Spleen (tissue), 11 donors: ENCODE data around the gene MAGI3. TPM values are rescaled to one million over a fixed set of nuclear protein-coding genes. Genes with fewer than 3 reads are reported as not detected.
"Not testable (repeated sequence)": the region's sequence is repeated elsewhere in the genome, so short reads cannot be mapped to it uniquely, and the experiment has no call there.

ENCODE experiments used
- DNase-seq: peaks from one replicate; pipeline ENCODE4 v3.0.0-alpha.2; 2020
- H3K27ac ChIP-seq, 8 donors: fragments of 200-600 bp; sonication (generic) in 7 of 8; 1 replicate in 4 of 8; 2 replicates in 4 of 8; pipeline versions ENCODE4 v1.5.0 to v1.8.0; 2016 to 2021; ENCODE audit warnings: inconsistent platforms in 4 of 8, mild to moderate bottlenecking in 4 of 8, moderate library complexity in 1 of 8
- H3K27me3 ChIP-seq, 7 donors: fragments of 200-600 bp; sonication (generic) in 6 of 7; replicated peaks in 1 of 7; 1 replicate in 4 of 7; 2 replicates in 3 of 7; pipeline versions ENCODE4 v1.5.0 to v1.8.0; 2016 to 2021; ENCODE audit warnings: inconsistent platforms in 3 of 7, mild to moderate bottlenecking in 1 of 7
- H3K36me3 ChIP-seq, 6 donors: fragments of 200-600 bp; sonication (generic) in 5 of 6; 1 replicate in 4 of 6; 2 replicates in 2 of 6; pipeline versions ENCODE4 v1.5.0 to v1.8.0; 2016 to 2021; ENCODE audit warnings: inconsistent platforms in 2 of 6
- H3K4me1 ChIP-seq, 6 donors: fragments of 200-600 bp; sonication (generic) in 5 of 6; 1 replicate in 3 of 6; 2 replicates in 3 of 6; pipeline versions ENCODE4 v1.5.0 to v1.8.0; 2016 to 2021; ENCODE audit warnings: inconsistent platforms in 3 of 6
- H3K4me3 ChIP-seq, 8 donors: fragments of 200-600 bp; sonication (generic) in 7 of 8; 1 replicate in 4 of 8; 2 replicates in 4 of 8; pipeline versions ENCODE4 v1.5.0 to v1.8.0; 2016 to 2021; ENCODE audit warnings: inconsistent platforms in 4 of 8, mild to moderate bottlenecking in 4 of 8, moderate library complexity in 2 of 8
- H3K9me3 ChIP-seq, 8 donors: fragments of 200-600 bp; sonication (generic) in 7 of 8; 1 replicate in 4 of 8; 2 replicates in 4 of 8; pipeline versions ENCODE4 v1.5.0 to v1.8.0; 2016 to 2021; ENCODE audit warnings: inconsistent platforms in 4 of 8
- POLR2A ChIP-seq, 3 donors: fragments of 450-650 bp; IDR thresholded peaks; one replicate each; pipeline ENCODE4 v1.5.1; 2017; ENCODE audit warnings: antibody characterized with exemption in 3 of 3, mild to moderate bottlenecking in 1 of 3
- POLR2AphosphoS5 ChIP-seq, 3 donors: sonication (generic); formaldehyde crosslinking; IDR thresholded peaks; one replicate each; pipeline ENCODE4 v1.5.1; 2017; ENCODE audit warnings: antibody characterized with exemption in 3 of 3
- WGBS, 5 donors: extraction: QIAGEN DNeasy Blood & Tissue Kit in 3 of 5; methylation state at CpG; one replicate each; pipeline versions ENCODE4 v1.1.5 to v1.1.7; 2013 to 2018; 5-methylcytosine and 5-hydroxymethylcytosine counted together
- intact Hi-C: fragments of 100-400 bp; cut with DNase I; formaldehyde crosslinking; loops from one replicate; pipeline ENCODE4 v1.15.0; 2023; ENCODE audit warnings: low total_unique reads
- polyA plus RNA-seq, 3 donors: library from polyadenylated mRNA; stranded (reverse); fragments of 200-250 nt; gene quantifications; one replicate each; pipeline ENCODE4 v1.2.1, GENCODE V29; 2013
- total RNA-seq, 7 donors: library from RNA; depleted of rRNA in 3 of 7; stranded (reverse); fragments of >200 nt in 3 of 7; fragmentation: NEBNext Ultra II Directional in 4 of 7; extraction: Animal tissue kit (Norgen Biotek cat#: 25700) in 4 of 7; gene quantifications; one replicate each; pipeline versions ENCODE4 v1.1.0 to v1.2.1, GENCODE V29; 2016 to 2021
- TF ChIP-seq, protein P1 (sequence below), 11 experiments: fragments of 200-600 bp in 7 of 11; fragments of 450-650 bp in 4 of 11; sonication (generic) in 4 of 11; IDR thresholded peaks in 8 of 11; conservative IDR thresholded peaks in 3 of 11; 1 replicate in 7 of 11; 2 replicates in 4 of 11; pipeline versions ENCODE4 v1.4.0 to v1.8.0; 2016 to 2021; ENCODE audit warnings: antibody characterized with exemption in 11 of 11, inconsistent platforms in 4 of 11, mild to moderate bottlenecking in 1 of 11
- donor health status: healthy with polysubstance abuse.
- donor health status: DM: no; HTN: no; CAD: no; lungs with moderate emphysema.
- donor health status: DM: no; HTN: no; CAD: no.
- donor health status: Bipolar disorder and iron deficiency.
- donor health status: healthy.
- donor health status: DM: no; HTN: no; CAD: no.
- donor health status: DM: yes; HTN: yes; CAD: no.

MAGI3 gene
- total and polyA plus RNA-seq, 10 donors: 0.74 to 16.3 (median 9.9) TPM

DNA sequence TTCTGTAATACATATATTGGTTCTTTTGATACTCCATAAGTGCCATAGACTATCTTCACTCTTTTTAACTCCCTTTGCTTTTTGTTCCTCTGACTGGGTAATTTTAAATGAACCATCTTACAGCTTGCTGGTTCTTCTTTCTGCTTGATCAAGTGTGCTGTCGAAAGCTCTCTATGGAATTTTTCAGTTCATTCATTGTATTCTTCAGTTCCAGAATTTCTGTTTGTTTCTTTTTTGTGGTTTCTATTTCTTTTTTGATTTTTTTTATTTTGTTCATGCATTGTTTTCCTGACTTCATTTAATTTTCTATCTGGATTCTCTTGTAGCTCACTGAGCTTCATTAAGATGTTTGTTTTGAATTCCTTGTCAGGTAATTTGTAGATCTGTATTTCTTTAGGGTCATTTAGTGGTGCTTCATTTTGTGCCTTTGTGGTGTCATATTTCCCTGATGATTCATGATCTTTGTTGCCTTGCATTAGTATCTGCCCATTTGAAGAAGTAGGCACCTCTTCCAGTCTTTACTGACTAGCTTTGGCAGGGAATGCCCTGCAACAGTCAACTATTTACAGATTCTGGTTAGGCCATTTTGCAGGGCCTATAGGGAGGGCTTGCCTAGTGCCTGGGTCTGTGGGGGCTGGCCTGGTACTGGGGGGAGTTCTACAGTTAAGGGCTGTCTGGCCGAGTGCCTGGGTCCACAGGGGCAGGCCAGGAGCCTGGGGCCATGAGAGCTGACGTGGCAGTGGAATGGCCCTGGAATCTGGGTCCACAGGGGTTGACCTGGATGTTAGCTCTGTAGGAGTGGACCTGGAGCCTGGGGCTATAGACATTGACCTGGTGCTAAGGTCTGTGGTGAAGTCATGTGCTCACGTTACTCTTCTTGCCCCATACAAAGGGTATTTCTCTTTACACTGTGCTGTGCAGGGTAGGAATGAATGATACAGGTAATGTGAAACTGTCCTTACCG is 89.7 kb downstream of the MAGI3 start:
- H3K27me3 ChIP-seq: no peaks in the 10 kb centered on the region
- H3K27ac ChIP-seq: no peak overlapping the region
- H3K36me3 ChIP-seq: no peaks in the 10 kb centered on the region
- no peaks in the 10 kb centered on the region for H3K4me1 ChIP-seq
- no peak overlapping the region for H3K4me3 ChIP-seq
- WGBS, 5 donors: 64 to 93% (median 85%) methylated on average over 4 to 5 of the region's 5 CpGs
- intact Hi-C loops: no loop called here
- DNase-seq: no peak
- H3K9me3 ChIP-seq: peaks cover 13 to 93% (median 74%) of the 10 kb centered on the region in 8 donors
- TF ChIP-seq, protein P1, sequence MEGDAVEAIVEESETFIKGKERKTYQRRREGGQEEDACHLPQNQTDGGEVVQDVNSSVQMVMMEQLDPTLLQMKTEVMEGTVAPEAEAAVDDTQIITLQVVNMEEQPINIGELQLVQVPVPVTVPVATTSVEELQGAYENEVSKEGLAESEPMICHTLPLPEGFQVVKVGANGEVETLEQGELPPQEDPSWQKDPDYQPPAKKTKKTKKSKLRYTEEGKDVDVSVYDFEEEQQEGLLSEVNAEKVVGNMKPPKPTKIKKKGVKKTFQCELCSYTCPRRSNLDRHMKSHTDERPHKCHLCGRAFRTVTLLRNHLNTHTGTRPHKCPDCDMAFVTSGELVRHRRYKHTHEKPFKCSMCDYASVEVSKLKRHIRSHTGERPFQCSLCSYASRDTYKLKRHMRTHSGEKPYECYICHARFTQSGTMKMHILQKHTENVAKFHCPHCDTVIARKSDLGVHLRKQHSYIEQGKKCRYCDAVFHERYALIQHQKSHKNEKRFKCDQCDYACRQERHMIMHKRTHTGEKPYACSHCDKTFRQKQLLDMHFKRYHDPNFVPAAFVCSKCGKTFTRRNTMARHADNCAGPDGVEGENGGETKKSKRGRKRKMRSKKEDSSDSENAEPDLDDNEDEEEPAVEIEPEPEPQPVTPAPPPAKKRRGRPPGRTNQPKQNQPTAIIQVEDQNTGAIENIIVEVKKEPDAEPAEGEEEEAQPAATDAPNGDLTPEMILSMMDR (IDR thresholded peaks at IDR 0.05 in 8 of 11, conservative IDR thresholded peaks at IDR 0.05 in 3 of 11): no peak
- no peak for TF ChIP-seq POLR2A (IDR thresholded peaks at IDR 0.05)
- no peak for TF ChIP-seq POLR2AphosphoS5 (IDR thresholded peaks at IDR 0.05)

DNA sequence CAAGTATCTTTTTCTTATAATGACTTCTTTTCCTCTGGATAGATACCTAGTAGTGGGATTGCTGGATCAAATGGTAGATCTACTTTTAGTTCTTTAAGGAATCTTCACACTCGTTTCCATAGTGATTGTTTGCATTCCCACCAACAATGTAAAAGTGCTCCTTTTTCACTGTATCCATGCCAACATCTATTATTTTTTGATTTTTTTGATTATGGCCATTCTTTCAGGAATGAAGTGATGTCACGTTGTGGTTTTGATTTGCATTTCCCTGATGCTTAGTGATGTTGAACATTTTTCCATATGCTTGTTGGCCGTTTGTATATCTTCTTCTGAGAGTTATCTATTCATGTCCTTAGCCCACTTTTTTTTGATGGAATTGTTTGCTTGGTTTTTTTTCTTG is 94.8 kb downstream of the MAGI3 start:
- peaks cover 4 to 80% (median 46%) of the 10 kb centered on the region in 8 donors for H3K9me3 ChIP-seq
- H3K4me3 ChIP-seq, H3K36me3 ChIP-seq, H3K27ac ChIP-seq, DNase-seq, intact Hi-C loops, H3K4me1 ChIP-seq, H3K27me3 ChIP-seq: not testable (repeated sequence)
- WGBS, 5 donors: 85 to 91% (median 86%) methylated on average over 3 of the region's 3 CpGs

DNA sequence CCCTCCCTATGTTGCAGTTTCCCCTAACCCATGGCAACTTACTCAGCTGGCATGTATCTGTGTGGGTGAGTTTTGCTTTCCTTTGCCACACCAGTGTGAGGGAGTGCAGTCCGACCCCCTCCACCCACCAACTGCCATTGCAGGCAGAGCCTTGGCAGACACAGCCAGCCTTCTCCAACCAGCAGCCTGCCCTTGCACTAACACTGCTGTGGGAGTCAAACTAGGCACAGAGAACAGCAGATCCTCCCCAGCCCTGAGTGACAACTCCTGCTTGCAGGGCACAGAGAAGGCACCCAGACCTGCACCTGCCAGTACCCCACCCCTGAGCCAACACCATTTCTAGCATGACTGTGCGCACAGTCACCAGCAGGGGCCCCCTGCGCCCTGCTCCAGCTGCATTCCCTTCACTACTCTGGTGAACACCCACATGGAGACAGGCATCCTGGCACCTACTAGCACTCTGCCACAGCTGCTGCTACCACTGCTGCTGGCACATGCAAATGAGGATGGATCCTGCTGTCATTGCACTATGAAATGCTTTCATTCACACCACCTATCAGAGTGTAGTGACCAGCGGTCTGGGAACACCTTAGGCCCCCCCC is 98.4 kb downstream of the MAGI3 start:
- no peaks in the 10 kb centered on the region for H3K27me3 ChIP-seq
- H3K9me3 ChIP-seq: peaks cover 2 to 82% (median 56%) of the 10 kb centered on the region in 8 donors
- no peaks in the 10 kb centered on the region for H3K4me1 ChIP-seq
- 73 to 92% (median 85%) methylated on average over 4 of the region's 4 CpGs for WGBS, 5 donors
- no peak for DNase-seq
- no peak overlapping the region for H3K4me3 ChIP-seq
- intact Hi-C loops: no loop called here
- no peaks in the 10 kb centered on the region for H3K36me3 ChIP-seq
- H3K27ac ChIP-seq: no peak overlapping the region
- no peak for TF ChIP-seq POLR2A (IDR thresholded peaks at IDR 0.05)
- TF ChIP-seq POLR2AphosphoS5 (IDR thresholded peaks at IDR 0.05): no peak
- TF ChIP-seq, protein P1 (IDR thresholded peaks at IDR 0.05 in 8 of 11, conservative IDR thresholded peaks at IDR 0.05 in 3 of 11): no peak

DNA sequence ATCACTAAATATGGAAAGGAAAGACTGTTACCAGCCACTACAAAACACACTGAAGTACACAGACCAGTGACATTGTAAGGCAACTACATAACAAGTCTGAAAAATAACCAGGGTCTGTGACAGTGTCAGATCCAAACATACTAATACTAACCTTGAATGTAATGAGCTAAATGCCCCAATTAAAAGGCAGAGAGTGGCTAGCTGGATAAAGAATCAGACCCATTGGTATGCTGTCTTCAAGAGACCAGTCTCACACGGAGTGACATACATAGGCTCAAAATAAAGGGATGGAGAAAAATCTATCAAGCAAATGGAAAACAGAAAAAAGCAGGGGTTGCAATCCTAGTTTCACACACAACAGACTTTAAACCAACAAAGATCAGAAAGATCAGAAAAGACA is 100.1 kb downstream of the MAGI3 start:
- no peak for DNase-seq
- Histone ChIP-seq H3K27me3 (no peaks in the 10 kb centered on the region), H3K36me3 (no peaks in the 10 kb centered on the region), H3K27ac (no peak overlapping the region), H3K4me3 (no peak overlapping the region), H3K4me1 (no peaks in the 10 kb centered on the region), H3K9me3 (peaks cover 3 to 83% (median 59%) of the 10 kb centered on the region in 8 donors)
- WGBS, 5 donors: 82 to 100% (median 88%) methylated on average over 1 of the region's 1 CpG
- TF ChIP-seq POLR2A (IDR thresholded peaks at IDR 0.05) (no peak), POLR2AphosphoS5 (IDR thresholded peaks at IDR 0.05) (no peak)
- TF ChIP-seq, protein P1 (IDR thresholded peaks at IDR 0.05 in 8 of 11, conservative IDR thresholded peaks at IDR 0.05 in 3 of 11): no peak
- intact Hi-C loops: no loop called here
